ENCODE measurements around the gene GNG12. TPM values are rescaled to one million over a fixed set of nuclear protein-coding genes. Genes with fewer than 3 reads are reported as not detected.

The GNG12 gene
- total RNA-seq (2014; rRNA removed; shearing (Covaris generic)) = 115 and 144 TPM in 2 replicates
- polyA plus RNA-seq (2015; cell fraction: cytosol; rRNA removed) = 145 and 181 TPM in 2 replicates
- polyA plus RNA-seq (2015; cell fraction: nucleus; rRNA removed) = 71.5 and 78.6 TPM in 2 replicates

GRCh38 chr1:67832737-67833601 is at the start of gene GNG12:
Gene GNG12 (minus strand): TSS chr1:67833467. CDS start chr1:67707686, 125,781 bp downstream.
- peak; percentile 82 for DNase-seq (ENCODE audit: low read depth)

GRCh38 chr1:67882196-67882958 is 49.1 kb upstream of the GNG12 start:
- DNase-seq (ENCODE audit: low read depth) = no peak

GRCh38 chr1:67880056-67880601 is 46.9 kb upstream of the GNG12 start:
- DNase-seq (ENCODE audit: low read depth) = peak; percentile 89

GRCh38 chr1:67879485-67879884 is 46.2 kb upstream of the GNG12 start:
- no peak for DNase-seq (ENCODE audit: low read depth)

GRCh38 chr1:67874501-67875111 is 41.3 kb upstream of the GNG12 start:
- no peak for DNase-seq (ENCODE audit: low read depth)

GRCh38 chr1:67869233-67869632 is 36.0 kb upstream of the GNG12 start:
- no peak for DNase-seq (ENCODE audit: low read depth)

GRCh38 chr1:67863637-67864036 is 30.4 kb upstream of the GNG12 start:
- DNase-seq (ENCODE audit: low read depth) = no peak

- DNase-seq (ENCODE audit: low read depth) = no peak
These were observed 29.4 kb upstream of the GNG12 start for GRCh38 chr1:67862685-67863084.

GRCh38 chr1:67861856-67862516 is 28.7 kb upstream of the GNG12 start:
- DNase-seq (ENCODE audit: low read depth) = no peak

GRCh38 chr1:67860776-67861175 is 27.5 kb upstream of the GNG12 start:
- DNase-seq (ENCODE audit: low read depth) = no peak

GRCh38 chr1:67856921-67857320 is 23.7 kb upstream of the GNG12 start:
- DNase-seq (ENCODE audit: low read depth) = no peak

GRCh38 chr1:67855961-67856360 is 22.7 kb upstream of the GNG12 start:
- DNase-seq (ENCODE audit: low read depth) = no peak

GRCh38 chr1:67855444-67855843 is 22.2 kb upstream of the GNG12 start:
- no peak for DNase-seq (ENCODE audit: low read depth)

- DNase-seq (ENCODE audit: low read depth) = peak; percentile 96
These were observed 20.4 kb upstream of the GNG12 start for GRCh38 chr1:67853704-67854103.

- DNase-seq (ENCODE audit: low read depth) = no peak
These were observed 18.5 kb upstream of the GNG12 start for GRCh38 chr1:67851800-67852199.

GRCh38 chr1:67850611-67851075 is 17.4 kb upstream of the GNG12 start:
- peak; percentile 92 for DNase-seq (ENCODE audit: low read depth)

- peak; percentile 81 for DNase-seq (ENCODE audit: low read depth)
These were observed 16.9 kb upstream of the GNG12 start for GRCh38 chr1:67850151-67850551.

- peak; percentile 65 for DNase-seq (ENCODE audit: low read depth)
These were observed 14.2 kb upstream of the GNG12 start for GRCh38 chr1:67847466-67847865.

GRCh38 chr1:67846538-67846937 is 13.3 kb upstream of the GNG12 start:
- DNase-seq (ENCODE audit: low read depth) = no peak

- DNase-seq (ENCODE audit: low read depth) = no peak
These were observed 11.7 kb upstream of the GNG12 start for GRCh38 chr1:67844988-67845387.

GRCh38 chr1:67843746-67844145 is 10.5 kb upstream of the GNG12 start:
- no peak for DNase-seq (ENCODE audit: low read depth)

Measured in HT1080 (cell line).